Measurements from ENCODE around the gene PAGR1. TPM values are rescaled to one million over a fixed set of nuclear protein-coding genes. Genes with fewer than 3 reads are reported as not detected.

The PAGR1 gene
- total RNA-seq, 1 donor from 2014 or later: 12.9 TPM

- Histone ChIP-seq H3K27ac (replicated peaks) (peak overlapping the region; percentile 97), H3K36me3 (peaks cover 24% of the 10 kb centered on the region), H3K9me3 (replicated peaks) (no peaks in the 10 kb centered on the region), H3K27me3 (ENCODE audit: low read depth) (no peaks in the 10 kb centered on the region), H3K4me3 (peak overlapping the region; percentile 75), H3K4me1 (peaks cover 71% of the 10 kb centered on the region)
- intact Hi-C loops (cut with micrococcal nuclease): no loop called here
- peak; percentile 54 for TF ChIP-seq CTCF (IDR thresholded peaks at IDR 0.05; ENCODE audit: borderline replicate concordance)
- DNase-seq: peak; percentile 91
These were observed 8.3 kb upstream of the PAGR1 start for GRCh38 chr16:29807426-29808218.

GRCh38 chr16:29808219-29808900 lies 7.6 kb upstream of the PAGR1 start:
- intact Hi-C loops (cut with micrococcal nuclease): no loop called here
- H3K4me1 ChIP-seq: peaks cover 78% of the 10 kb centered on the region
- peak overlapping the region; percentile 97 for H3K27ac ChIP-seq (replicated peaks)
- TF ChIP-seq CTCF (IDR thresholded peaks at IDR 0.05; ENCODE audit: borderline replicate concordance): no peak
- H3K4me3 ChIP-seq: peak overlapping the region; percentile 75
- DNase-seq: no peak
- H3K9me3 ChIP-seq (replicated peaks): no peaks in the 10 kb centered on the region
- peaks cover 24% of the 10 kb centered on the region for H3K36me3 ChIP-seq
- H3K27me3 ChIP-seq (ENCODE audit: low read depth): no peaks in the 10 kb centered on the region

- intact Hi-C loops (cut with micrococcal nuclease): no loop called here
- Histone ChIP-seq H3K27ac (replicated peaks) (peak overlapping the region; percentile 97), H3K4me1 (peaks cover 80% of the 10 kb centered on the region), H3K27me3 (ENCODE audit: low read depth) (no peaks in the 10 kb centered on the region), H3K4me3 (peak overlapping the region; percentile 75), H3K36me3 (peaks cover 24% of the 10 kb centered on the region), H3K9me3 (replicated peaks) (no peaks in the 10 kb centered on the region)
- no peak for TF ChIP-seq CTCF (IDR thresholded peaks at IDR 0.05; ENCODE audit: borderline replicate concordance)
- DNase-seq: no peak
These were observed 6.8 kb upstream of the PAGR1 start for GRCh38 chr16:29809031-29809747.

- H3K4me1 ChIP-seq: peaks cover 79% of the 10 kb centered on the region
- H3K4me3 ChIP-seq: peak overlapping the region; percentile 75
- H3K27ac ChIP-seq (replicated peaks): peak overlapping the region; percentile 97
- DNase-seq: no peak
- no peak for TF ChIP-seq CTCF (IDR thresholded peaks at IDR 0.05; ENCODE audit: borderline replicate concordance)
- H3K9me3 ChIP-seq (replicated peaks): no peaks in the 10 kb centered on the region
- no peaks in the 10 kb centered on the region for H3K27me3 ChIP-seq (ENCODE audit: low read depth)
- peaks cover 24% of the 10 kb centered on the region for H3K36me3 ChIP-seq
- intact Hi-C loops (cut with micrococcal nuclease): no loop called here
These were observed 5.9 kb upstream of the PAGR1 start for GRCh38 chr16:29809850-29810698.
